OCI-LY1 (cell line): ENCODE measurements around the gene APOA1.

Experiments used
- CTCF ChIP-seq: fragments of 200-600 bp; sonication (generic), shearing (Covaris generic); IDR thresholded peaks from 2 replicates; pipeline ENCODE4 v1.5.1; 2017; ENCODE audit warnings: mild to moderate bottlenecking, antibody characterized with exemption, low read length, moderate library complexity, mixed read lengths
- EZH2 ChIP-seq: fragments of 200-600 bp; sonication (generic), shearing (Covaris generic); IDR thresholded peaks from 2 replicates; pipeline ENCODE4 v1.8.0; 2017; ENCODE audit warnings: borderline replicate concordance, mixed run types, mild to moderate bottlenecking, antibody characterized with exemption, low read length, moderate library complexity, mixed read lengths

- TF ChIP-seq CTCF (no peak), EZH2 (no peak)
These were observed 42.6 kb downstream of the APOA1 start for GRCh38 chr11:116794851-116795250.
